Vagina (tissue), 2 donors: ENCODE measurements around the gene RPTOR.

Source experiments
- POLR2A ChIP-seq, 2 donors: fragments of 450-650 bp; IDR thresholded peaks; one replicate each; pipeline ENCODE4 v1.6.1; 2017; ENCODE audit warnings: antibody characterized with exemption in 2 of 2, mild to moderate bottlenecking in 2 of 2, moderate library complexity in 2 of 2
- POLR2AphosphoS5 ChIP-seq, 2 donors: sonication (generic); formaldehyde crosslinking; IDR thresholded peaks; one replicate each; pipeline ENCODE4 v1.9.0; 2017; ENCODE audit warnings: antibody characterized with exemption in 2 of 2, mild to moderate bottlenecking in 2 of 2, low read depth in 1 of 2; ENCODE audit not compliant: insufficient read depth in 1 of 2
- TF ChIP-seq, protein P1 (sequence below), 3 experiments: fragments of 450-650 bp in 2 of 3; fragments of 200-600 bp in 1 of 3; sonication (generic) in 1 of 3; IDR thresholded peaks; one replicate each; pipeline ENCODE4 v1.5.1; 2017 to 2019; ENCODE audit warnings: antibody characterized with exemption in 3 of 3, mild to moderate bottlenecking in 2 of 3, moderate library complexity in 2 of 3

DNA sequence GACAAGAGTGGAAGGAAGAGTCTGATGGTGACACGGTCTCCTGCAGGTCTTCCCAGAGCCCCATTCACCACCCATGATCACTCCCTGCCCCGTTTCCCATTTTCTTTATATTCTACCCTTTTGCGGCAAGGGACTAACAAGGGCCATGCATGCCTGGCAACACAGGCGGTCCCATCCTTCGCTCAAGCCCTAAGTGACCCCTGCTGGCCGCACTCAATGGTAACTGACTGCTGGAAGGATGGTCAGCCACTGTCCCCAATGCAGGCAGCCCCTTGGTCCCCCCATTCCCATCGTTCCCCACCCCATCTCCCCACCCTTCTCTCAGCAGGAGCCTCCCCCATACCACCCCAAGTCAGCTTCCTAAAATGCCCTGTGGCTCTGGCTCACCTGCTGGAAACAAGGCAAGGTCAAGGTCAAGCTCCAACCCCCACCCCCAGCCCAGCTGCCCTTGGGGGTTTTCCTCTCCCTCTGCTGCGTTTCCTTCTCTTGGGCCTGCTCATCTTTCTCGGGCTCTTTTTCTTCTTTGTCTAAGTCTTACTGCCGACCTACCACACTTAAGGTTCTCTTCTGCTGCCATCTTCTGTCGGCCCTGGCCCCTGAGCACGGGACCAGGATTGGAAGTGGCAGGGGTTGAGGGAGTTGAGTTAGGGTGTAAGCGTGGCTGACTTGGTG is 116.0 kb downstream of the RPTOR start:
- TF ChIP-seq, protein P1, sequence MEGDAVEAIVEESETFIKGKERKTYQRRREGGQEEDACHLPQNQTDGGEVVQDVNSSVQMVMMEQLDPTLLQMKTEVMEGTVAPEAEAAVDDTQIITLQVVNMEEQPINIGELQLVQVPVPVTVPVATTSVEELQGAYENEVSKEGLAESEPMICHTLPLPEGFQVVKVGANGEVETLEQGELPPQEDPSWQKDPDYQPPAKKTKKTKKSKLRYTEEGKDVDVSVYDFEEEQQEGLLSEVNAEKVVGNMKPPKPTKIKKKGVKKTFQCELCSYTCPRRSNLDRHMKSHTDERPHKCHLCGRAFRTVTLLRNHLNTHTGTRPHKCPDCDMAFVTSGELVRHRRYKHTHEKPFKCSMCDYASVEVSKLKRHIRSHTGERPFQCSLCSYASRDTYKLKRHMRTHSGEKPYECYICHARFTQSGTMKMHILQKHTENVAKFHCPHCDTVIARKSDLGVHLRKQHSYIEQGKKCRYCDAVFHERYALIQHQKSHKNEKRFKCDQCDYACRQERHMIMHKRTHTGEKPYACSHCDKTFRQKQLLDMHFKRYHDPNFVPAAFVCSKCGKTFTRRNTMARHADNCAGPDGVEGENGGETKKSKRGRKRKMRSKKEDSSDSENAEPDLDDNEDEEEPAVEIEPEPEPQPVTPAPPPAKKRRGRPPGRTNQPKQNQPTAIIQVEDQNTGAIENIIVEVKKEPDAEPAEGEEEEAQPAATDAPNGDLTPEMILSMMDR (IDR thresholded peaks at IDR 0.05) = no peak
- TF ChIP-seq POLR2A (IDR thresholded peaks at IDR 0.05) (no peak), POLR2AphosphoS5 (IDR thresholded peaks at IDR 0.05; ENCODE audit: insufficient read depth in 1 of 2, low read depth in 1 of 2) (no peak)
